ENCODE measurements around the gene DDC.

Gene DDC

GRCh38 chr7:50409856-50410745 lies 155.1 kb downstream of the DDC start:
- no peak for DNase-seq
